Measurements from ENCODE around the gene PRPSAP2.
A peak's percentile ranks its signal among the peaks of the same experiment; 100 is the strongest.

PRPSAP2 gene

DNA sequence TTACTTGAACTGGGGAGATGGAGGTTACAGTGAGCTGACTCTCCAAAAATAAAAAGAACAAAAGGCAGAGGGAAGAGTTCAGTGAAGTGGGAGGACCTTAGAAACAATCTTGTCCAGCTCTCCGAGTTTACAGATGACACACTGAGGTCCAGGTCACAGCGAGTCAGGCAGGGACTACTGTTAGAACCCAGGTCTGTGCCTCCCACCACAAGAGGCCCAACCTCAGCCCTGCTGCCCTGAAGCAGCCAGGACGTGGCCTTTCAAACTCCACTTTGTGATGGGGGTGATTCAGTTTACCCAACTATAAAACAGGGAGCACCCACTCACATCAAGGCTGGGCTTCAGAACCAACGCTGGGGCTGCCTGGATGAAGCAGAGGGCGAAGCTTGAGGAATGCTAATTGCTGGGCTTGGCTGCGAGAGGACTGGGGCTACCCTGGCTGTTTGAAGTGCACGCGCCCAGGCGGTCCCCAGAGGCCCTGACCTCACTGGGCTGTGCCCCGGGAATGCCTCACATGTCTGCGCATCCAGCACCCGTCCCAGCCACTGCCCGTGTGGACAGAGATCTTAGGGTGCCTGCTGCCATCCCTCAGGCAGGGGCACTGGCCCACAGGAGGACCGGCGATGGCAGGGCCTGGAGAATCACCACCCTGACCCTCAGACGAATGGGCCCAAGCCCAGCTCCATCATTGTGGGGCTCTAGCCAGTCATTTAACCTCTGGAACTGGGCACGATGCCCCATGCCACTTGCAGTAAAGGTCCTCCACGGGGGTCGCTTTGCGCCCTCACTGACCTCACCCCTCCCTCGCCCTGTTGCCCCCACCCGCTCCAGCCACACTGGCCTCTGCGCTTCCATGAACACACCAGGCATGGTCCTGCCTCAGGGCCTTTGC, 105.4 kb downstream of the PRPSAP2 start:
- no peak for DNase-seq

DNA sequence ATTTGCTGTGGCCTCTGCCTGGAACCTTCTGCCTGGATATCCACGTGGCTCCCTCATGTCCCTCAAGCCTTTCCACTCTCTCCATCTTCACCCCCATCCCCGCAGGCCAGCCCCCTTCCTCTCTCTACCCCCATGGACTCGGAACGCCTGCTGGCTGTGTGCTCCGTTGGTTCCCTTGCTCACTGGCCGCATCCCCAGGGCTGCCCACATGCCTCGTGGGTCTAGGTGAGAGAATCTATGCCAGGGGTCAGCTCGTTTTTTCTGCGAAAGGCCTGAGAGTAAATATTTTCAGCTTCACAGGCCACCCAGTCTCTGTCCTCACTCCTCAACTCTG, 106.1 kb downstream of the PRPSAP2 start:
- DNase-seq = no peak

DNA sequence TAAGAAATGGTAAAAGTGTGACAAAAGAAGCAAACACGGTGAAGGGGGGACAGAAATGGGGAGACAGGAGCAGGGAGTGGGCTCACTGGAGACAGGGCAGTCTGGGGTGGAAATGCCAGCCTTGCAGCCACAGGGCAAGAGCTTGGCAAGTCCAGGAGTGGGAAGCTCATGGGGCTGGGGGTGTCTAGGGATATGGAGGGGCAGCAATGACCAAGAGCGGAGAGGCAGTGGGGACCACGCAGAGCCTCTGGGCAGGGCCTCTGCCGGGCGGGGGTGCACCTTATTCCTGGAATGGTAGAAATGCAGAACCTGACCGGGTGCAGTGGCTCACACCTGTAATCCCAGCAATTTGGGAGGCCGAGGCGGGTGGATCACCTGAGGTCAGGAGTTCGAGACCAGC, 106.6 kb downstream of the PRPSAP2 start:
- DNase-seq = no peak

DNA sequence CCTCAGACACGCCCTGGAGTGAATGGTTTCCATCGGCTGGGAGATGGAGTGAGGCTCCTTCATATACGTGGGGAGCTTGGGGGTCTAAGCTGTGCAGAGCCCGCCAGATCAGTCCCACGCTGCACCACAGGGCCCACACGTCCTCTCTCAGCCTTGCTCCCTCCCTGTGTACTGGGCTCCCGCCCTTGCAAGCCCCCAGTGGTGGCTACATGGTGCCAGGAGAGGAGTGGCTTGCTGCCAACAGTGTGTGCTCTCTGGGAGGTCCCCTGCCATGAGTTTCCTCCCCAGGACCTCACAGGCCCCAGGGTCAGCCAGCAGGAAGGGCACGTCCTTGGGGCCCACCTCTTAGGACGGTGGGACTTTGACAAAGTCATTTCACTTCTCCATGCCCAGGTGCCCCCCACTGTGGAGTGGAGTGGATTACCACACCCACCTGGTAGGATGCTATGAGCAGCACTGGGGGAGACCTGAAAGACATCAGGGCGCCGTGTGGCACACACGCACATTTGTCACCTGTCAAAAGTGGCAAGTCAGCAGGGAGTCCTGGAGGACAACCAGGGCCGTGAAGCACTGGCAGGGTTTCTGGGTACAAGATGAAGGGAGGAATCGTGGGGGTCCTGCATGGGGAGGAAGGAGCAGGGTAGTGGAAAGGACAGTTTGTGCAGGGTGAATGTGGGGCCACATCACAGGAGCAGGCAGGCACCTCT, 107.8 kb downstream of the PRPSAP2 start:
- DNase-seq = no peak

DNA sequence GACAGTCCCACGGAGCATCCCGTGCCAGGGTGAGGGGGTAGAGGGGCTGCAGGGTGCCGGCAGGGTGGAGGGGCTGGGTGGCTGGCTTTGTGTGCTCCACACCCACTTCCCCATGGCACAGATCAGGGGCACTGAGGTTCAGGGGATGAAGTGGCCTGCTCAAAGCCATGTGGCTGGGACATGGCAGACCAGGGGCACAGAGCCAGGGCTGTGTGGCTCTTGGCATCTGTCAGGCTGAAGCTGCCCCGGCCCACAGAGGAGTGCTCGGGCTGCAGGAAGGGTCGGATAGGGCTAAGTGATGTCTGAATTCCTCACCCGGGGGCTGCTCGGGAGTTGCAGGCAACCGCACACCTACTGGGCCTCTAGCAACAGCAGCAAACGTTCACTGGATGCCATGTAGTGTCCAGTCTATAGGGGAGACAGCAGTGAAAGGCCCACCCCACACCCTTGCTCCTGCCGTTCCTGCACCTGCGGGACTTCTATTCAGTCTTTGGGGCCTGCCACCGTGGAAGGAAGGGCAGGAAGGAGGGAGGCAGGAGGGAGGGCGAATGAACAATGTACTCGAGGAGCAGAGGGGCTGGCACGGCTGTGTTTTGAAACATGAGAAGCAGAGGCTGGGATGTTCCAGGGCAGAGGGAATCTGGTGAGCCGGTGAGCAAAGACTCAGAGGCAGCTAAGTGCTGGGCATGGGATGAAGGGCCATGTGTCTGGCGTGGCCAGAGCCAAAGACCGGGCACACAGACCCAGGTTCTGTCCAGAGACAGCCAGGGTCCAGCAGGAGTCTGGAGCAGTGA, 109.1 kb downstream of the PRPSAP2 start:
- DNase-seq = peak; percentile 52

DNA sequence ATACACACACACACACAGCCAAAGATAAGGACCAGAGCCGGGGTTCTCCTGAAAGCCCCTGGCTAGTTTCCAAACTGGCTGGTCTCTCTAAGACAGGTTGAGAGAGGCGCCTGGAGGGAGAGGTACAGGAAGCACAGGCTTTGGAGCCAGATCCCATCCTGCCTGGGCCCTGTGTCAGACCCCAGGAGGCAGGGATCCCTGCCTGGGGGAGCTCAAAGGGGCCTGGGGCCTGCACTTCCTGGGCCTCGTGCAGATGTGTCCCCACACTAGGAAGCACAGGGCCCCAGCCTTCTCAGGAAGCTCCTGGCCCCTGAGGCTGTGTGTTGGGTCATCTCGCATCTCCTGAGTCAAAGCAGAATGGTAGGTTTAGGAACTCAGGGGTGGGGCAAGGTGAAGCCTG, 110.0 kb downstream of the PRPSAP2 start:
- DNase-seq = no peak

DNA sequence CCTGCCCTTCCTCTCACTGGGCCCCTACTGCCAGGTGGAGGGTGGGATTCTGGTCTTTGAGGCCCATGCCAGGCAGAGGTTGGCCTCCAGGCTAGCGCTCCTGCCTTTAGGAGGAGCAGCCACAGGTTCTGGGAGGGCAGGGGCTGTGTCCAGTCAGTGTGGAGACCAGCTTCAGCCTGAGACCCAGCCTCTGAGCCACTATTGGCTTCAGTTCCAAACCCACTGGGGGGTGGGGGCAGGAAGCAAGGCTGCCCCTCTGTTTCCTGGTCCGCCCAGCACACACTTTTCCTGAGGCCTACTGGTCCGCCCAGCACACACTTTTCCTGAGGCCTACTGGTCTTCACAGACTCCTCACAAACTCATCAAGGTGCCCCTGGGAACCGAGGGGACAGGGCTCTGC, 110.4 kb downstream of the PRPSAP2 start:
- DNase-seq = no peak

DNA sequence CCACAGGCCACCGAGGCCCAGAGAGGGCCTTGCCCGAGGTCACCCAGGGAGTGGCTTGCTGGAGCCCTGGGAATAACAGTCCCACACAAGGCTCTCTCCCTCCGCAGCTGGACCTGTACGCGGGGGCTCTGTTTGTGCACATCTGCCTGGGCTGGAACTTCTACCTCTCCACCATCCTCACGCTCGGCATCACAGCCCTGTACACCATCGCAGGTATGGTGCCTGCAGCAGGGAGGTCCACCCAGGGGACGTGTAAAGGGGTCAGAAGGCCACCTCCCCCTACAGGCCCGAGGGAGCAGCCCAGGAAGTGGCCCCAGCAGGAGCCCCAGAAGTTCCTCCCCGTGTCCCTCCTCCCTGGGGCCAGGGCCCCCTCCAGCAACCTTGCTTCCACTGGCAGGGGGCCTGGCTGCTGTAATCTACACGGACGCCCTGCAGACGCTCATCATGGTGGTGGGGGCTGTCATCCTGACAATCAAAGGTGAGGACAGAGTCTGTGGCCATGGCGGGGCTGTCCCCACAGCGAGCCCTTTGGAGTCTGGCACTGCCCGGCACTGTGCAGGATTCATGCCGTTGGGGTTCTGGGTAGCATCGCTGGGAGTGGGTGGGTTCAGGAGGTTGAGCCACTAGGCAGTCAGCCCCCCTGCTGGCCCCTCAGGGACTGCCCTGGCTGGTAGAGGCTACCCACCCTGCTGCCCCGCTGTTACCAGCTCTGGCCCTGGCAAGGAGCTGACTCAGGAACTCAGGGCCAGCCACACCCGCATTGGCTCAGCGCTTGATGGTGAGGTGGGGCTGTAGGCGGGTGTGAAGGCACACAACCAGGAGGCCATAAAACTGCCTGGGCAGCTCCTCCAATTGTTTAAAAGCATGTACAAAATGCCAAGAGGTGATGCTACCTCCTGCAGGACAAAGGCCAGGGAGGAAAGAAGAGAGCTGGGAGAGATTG, 111.3 kb downstream of the PRPSAP2 start:
- no peak for DNase-seq

DNA sequence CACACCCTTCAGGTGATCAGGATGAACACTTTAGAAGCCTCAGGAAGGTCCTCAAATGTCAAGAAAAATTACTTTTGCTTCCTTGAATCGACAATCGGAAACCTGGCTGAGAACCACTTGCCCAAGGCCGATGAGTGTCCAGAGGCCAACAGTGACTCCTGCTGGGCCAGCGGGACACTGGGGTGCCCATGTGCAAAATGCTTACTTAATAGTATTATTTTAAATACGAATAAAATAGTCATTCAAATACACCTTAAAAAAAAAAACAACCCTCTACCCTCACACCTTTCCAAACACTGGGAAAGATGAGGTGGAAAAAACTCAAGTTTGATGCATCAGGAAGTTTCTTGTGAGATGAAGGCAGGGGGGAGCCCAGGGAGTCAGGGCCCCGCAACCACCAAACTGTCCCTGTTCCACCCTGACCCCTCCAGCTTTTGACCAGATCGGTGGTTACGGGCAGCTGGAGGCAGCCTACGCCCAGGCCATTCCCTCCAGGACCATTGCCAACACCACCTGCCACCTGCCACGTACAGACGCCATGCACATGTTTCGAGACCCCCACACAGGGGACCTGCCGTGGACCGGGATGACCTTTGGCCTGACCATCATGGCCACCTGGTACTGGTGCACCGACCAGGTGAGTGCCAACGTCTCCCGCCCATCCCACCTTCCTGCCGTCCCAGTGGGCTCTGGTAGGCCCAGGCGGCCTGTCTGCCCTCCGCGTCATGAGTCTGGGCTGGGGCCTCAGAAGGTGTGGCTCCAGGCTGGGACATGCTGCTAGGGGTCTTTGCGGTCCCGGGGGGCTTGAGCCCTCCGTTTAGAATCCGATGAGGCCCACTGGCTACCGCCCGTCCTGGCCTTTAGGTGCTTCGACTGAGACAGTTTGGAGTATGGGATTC, 112.9 kb downstream of the PRPSAP2 start:
- no peak for DNase-seq

DNA sequence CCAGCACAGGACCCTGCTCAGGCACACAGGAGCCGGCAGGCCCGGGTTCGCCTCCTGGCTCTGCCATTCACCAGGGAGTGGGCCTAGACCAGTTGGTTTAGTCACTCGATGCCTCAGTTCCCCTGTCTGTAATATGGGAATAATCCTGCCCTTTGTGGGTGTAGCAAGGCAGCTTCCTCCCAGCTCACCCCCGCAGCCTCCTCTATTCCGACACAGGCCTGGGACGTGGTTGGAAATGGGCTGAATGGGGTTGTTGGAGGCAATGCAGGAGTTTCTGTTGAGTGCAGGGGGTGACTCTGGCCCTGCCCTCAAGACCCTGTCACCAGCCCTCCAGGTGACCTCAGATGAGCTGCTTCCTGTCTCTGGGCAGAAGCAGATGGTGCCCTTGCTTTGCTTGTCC, 113.9 kb downstream of the PRPSAP2 start:
- DNase-seq = no peak

DNA sequence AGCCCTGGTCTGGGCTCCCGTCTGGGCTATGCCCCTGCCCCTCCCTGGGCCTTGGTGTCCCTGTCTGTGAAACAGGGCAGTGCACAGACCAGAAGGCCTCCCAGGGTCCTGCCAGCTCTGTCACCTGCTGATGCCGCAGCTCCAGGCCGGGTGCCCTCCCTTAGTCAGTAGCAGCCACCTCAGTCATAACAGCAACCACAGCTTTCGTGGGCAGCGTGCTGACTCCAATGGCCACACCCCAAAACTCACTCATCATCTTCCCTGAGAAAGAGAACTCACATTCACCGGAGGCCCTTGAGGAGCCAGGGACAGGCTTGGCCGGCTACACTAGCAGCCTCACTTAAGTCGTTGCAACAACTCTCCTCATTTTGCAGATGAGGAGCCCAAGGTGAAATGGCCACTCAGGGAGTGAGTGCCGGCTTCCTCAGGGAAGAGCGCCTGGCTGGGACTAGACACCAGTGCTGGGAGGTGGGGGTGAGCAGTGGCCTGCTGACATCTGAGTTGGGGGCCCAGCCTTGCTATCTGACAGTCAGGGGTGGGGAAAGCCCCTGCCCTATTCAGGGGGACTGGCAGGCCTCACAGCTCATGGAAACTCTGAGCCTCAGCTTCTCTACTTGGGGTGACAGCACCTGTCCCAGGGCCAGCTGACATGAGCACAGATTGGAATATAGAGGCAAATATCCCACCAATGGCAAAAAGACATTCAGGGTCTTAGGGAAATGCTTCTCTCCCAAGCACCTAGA, 116.6 kb downstream of the PRPSAP2 start:
- no peak for DNase-seq

DNA sequence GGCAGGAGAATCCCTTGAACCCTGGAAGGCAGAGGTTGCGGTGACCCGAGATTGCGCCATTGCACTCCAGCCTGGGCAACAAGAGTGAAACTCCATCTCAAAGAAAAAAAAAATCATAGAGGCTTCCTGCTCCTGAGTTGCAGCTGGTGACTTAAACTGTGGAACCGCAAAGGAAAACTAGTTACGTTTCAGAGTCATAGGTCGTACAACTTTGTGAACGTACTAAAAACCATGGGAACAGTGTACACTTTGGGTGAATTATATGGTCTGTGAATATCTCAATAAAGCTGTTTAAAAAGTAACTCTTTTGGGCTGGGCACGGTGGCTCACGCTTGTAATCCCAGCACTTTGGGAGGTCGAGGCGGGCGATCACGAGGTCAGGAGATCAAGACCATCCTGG, 117.7 kb downstream of the PRPSAP2 start:
- DNase-seq = no peak

DNA sequence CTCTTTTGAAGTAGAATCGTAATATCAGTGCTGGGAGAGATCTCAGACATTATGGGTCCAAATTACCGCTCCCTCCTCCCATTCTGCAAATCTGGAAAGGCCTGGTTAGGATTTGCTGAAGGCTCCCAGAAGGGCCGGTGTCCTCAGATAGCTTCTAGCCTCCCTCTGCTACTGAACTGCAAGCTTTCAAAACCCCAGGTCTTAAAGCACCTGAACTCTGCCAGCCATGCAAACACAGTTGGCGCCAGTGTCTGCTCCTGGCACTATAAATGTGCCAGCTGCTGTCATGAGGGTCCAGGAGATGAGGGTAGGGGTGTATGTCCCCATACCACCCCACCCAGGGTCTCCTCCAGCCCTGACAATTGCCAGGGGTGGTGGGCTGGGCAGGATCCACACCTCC, 118.3 kb downstream of the PRPSAP2 start:
- DNase-seq = no peak

DNA sequence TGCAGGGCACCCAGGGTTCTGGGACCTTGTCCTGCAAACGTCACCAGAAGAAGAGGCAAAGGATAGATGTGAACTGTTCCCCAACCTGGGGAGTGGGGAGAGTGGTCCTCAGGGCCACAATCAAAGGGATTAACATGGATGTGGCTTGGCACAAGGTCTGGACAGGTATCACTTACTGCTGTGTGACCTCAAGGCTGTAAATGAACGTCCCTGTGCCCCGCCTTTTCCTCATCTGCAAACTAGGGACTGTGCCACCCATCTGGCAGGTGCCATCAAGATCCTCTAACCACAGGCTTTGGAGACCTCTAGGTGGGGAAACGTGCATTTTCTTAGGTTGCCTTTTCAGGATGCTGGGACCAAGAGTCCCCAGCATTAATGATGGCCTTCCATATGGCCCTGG, 119.1 kb downstream of the PRPSAP2 start:
- DNase-seq = no peak

DNA sequence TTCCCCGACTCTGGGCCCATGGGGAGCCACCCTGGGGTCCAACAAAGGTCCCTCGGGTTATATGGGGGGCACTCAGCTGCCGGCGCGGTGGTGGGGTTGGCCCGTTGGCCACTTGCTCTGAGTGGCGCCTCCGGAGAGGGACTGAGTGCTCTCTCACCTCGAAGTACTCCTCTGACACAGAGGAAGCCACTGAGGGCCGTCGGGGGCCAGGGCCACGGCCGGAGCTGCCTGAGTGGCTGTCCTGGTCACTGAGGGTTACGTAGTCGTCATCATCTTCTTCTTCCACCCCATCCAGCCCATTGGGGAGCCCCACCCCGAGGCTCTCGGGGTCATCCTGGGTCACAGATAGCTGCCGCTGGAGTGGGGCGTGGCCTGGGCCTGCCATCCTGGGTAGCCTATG, 119.7 kb downstream of the PRPSAP2 start:
- DNase-seq = no peak

DNA sequence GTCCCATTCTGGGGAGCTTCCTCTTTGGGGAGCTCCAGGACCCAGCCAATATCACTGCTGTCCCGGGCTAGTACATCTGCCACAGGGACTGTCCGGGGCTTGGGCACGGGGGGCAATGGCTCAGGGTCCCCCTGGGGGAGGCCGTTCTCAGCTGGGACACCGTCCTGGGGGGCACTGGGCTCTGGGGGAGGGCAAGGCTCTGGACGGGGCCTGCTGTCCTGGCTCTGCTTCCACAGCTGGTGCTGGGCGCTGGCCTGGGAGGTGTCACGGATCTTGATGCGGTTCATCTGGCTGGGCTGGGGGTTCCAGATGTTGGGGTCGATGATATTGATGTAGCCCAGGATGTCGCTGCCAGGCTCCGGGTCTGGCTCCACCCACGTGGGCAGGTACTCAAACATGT, 120.1 kb downstream of the PRPSAP2 start:
- no peak for DNase-seq

DNA sequence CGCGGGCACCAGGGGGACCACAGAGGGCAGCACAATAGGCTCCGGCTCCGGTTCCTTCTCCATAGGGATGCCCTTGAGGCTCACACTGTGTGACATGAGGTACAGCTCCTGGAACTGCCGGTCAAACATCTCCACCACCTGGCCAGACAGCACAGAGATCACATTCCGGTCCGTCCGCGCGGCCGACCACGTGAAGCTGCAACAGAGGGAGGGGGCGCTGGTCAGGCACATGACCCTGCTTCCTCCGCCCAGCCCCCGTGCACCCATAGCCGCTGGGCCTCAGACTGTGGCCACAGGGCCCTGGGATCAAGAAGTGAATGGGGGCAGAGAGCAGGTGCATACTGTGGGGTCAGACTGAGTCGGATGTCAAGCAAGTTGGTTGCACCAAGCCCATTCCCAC, 120.7 kb downstream of the PRPSAP2 start:
- DNase-seq = no peak

Measured in NCI-H510A (cell line).